HG02973 (cell line): ENCODE measurements around the gene NUAK2.

Experiments used
- ATAC-seq: cut with Tn5 transposase; IDR thresholded peaks from one replicate; pipeline ENCODE4 v1.9.1; 2021; ENCODE audit warnings: moderate library complexity; ENCODE audit not compliant: unreplicated experiment

NUAK2 gene

GRCh38 chr1:205259324-205259832 is 62.2 kb downstream of the NUAK2 start:
- ATAC-seq: no peak

- no peak for ATAC-seq
Measured at GRCh38 chr1:205258719-205259118, 62.8 kb downstream of the NUAK2 start.

GRCh38 chr1:205258261-205258691 is 63.3 kb downstream of the NUAK2 start:
- no peak for ATAC-seq

GRCh38 chr1:205257735-205258134 is 63.8 kb downstream of the NUAK2 start:
- ATAC-seq: no peak

GRCh38 chr1:205256951-205257625 is 64.5 kb downstream of the NUAK2 start:
- no peak for ATAC-seq

- ATAC-seq: no peak
Measured at GRCh38 chr1:205255941-205256780, 65.4 kb downstream of the NUAK2 start.
